NCI-H2029 treated with DMSO at 0.1 percent for 48 hours (cell line): Measurements from ENCODE around the gene GPR68.
"Not testable (repeated sequence)": the region's sequence is repeated elsewhere in the genome, so short reads cannot be mapped to it uniquely, and the experiment has no call there.

Source experiments
- DNase-seq: peaks from one replicate; lab custom pipeline; 2025; lab: John Stamatoyannopoulos, UW

GPR68 gene

DNA sequence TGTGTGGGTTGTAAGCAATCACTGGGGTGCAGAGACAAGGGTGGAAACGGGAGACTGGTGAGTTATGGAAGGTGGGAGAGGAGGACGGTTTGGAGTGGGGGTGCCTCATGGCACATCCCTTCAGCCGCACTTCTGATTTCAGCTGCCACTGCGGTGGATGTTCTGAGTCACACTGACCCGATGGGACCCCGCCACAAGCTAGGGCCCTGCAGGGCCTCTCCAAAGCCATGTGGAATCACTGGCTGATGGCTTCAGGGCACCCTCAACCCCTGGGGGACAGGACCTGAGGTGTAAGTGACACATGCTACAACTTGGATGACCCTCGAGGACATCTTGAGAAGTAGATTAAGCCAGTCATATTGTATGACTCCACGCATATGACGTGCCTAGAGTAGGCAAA lies 53.7 kb downstream of the GPR68 start:
- no peak for DNase-seq

DNA sequence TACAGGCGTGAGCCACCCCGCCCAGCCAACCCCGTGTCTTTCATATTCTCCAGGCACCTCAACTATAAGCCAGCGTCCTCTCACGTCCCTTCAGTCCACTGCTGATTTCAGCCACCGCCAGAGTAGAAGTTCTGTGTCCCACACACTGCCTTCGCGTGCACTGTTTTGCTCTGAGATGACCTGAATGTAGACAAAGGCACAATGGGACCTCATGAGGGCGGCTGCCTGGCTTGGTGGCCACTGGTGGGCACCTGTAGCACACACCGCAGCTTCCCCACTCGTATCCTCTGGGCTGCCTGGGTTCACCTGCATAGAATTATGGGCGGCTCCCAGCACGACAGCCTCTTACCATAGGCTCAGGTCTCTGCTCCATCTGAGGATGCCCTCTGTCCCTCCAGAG lies 57.2 kb downstream of the GPR68 start:
- no peak for DNase-seq

DNA sequence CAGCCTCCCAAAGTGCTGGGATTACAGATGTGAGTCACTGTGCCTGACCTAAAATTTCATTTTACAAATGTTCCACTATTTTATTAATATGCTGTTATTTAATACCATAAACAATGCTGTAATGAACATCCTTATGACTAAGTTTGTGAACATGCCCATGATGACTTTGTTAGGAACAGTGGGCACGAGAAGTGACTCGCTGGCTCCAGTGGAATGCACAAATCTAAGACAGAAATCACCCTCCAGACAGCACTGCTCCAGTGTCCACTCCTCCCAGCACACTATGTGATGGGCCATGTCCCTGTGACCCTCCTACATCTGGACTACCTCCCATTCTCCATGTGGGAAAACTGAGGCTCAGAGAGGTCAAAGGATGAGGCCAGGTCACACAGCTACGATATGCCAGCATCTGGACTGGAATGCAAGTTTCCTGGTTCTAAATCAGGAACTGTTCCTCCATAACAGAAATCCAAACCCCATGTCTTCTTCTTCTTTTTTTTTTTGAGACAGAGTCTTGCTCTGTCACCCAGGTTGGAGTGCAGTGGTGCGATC lies 57.9 kb downstream of the GPR68 start:
- DNase-seq = no peak

DNA sequence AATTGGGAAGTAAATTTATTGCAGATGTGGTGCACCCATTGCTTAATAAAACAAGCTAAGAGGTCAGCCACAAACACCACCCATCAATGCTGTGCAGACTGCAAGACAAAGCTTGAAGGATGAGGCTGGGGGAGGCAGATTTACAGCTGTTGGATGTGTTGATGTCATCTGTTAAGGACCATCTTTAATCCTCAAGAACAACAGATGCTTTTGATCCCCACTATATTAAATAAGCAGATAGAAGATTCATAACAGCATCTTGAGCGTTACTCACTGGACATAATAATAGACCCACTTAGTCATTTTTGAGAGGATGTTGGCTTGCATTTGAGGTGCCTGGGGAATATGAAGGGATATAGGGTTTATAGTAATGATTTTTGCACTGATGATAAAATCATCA lies 58.8 kb downstream of the GPR68 start:
- no peak for DNase-seq

DNA sequence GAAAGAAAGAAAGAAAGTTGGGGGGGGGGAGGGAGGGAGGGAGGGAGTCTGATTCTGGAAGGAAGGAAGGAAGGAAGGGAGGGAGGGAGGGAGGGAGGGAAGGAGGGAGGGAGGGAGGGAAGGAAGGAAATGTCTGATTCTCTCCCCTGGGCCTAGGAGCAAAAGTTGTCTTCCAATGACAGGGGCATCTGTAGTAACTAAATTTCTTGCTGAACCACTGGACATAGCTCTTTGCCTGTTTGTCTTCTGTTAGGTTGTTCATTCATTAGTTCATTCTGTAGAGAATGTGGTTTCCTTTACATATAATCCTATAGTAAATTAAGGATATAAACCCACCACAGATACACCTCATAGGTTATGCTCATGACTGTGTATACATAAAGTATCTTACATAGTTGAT lies 59.9 kb downstream of the GPR68 start:
- DNase-seq = no peak

DNA sequence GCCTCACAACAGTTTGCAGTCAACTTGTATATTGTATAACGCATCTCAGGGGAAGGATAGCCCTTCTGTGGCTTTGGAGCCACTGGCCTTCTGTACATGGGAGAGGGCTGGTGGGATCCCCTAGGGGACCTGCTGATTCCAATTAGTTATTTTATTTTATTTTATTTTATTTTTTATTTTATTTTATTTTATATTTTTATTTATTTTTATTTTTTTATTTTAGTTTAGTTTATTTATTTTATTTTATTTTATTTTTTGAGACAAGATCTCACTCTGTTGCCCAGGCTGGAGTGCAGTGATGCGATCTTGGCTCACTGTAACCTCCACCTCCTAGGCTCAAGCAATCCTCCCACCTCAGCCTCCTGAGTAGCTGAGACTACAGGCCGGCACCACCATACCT lies 61.8 kb downstream of the GPR68 start:
- DNase-seq = not testable (repeated sequence)
